SU-DHL-6 (cell line): ENCODE measurements around the gene ECHS1.
"Not testable (repeated sequence)": the region's sequence is repeated elsewhere in the genome, so short reads cannot be mapped to it uniquely, and the experiment has no call there.

Source experiments
- H2AFZ ChIP-seq: fragments of 200-600 bp; sonication (generic); 2 replicates; pipeline ENCODE4 v1.6.1; 2014; ENCODE audit warnings: low read depth, mild to moderate bottlenecking, moderate library complexity, mixed read lengths, antibody characterized with exemption, low read length; ENCODE audit not compliant: severe bottlenecking
- H3F3A ChIP-seq: fragments of 200-600 bp; shearing (Covaris generic); 2 replicates; pipeline ENCODE4 v1.6.0; 2016; ENCODE audit warnings: antibody characterized with exemption, mild to moderate bottlenecking; ENCODE audit not compliant: insufficient read depth
- H3K27ac ChIP-seq: fragments of 200-600 bp; sonication (generic); 2 replicates; pipeline ENCODE4 v1.5.1; 2016; ENCODE audit warnings: low read depth, mild to moderate bottlenecking, low read length, moderate library complexity, mixed read lengths
- H3K27me3 ChIP-seq: fragments of 200-600 bp; sonication (generic), shearing (Covaris generic); 2 replicates; pipeline ENCODE4 v1.6.0; 2014; ENCODE audit warnings: mild to moderate bottlenecking, low read length
- H3K36me3 ChIP-seq: fragments of 200-600 bp; sonication (generic); 2 replicates; pipeline ENCODE4 v1.6.1; 2014; ENCODE audit warnings: mild to moderate bottlenecking, low read length, mixed read lengths
- H3K4me2 ChIP-seq: fragments of 300-600, 200-600 bp; shearing (Covaris generic), sonication (generic); 2 replicates; pipeline ENCODE4 v1.6.0; 2014; ENCODE audit warnings: low read length, low read depth, mild to moderate bottlenecking; ENCODE audit not compliant: poor library complexity, severe bottlenecking
- H3K4me3 ChIP-seq: fragments of 200-600 bp; sonication (generic); 2 replicates; pipeline ENCODE4 v1.5.1; 2014; ENCODE audit warnings: antibody characterized with exemption, low read length, mild to moderate bottlenecking, mixed read lengths; ENCODE audit not compliant: insufficient read depth, poor library complexity, severe bottlenecking
- H3K79me2 ChIP-seq: fragments of 200-600 bp; sonication (generic); 2 replicates; pipeline ENCODE4 v1.6.1; 2014; ENCODE audit warnings: mild to moderate bottlenecking, low read length, moderate library complexity; ENCODE audit not compliant: insufficient read depth
- H3K9ac ChIP-seq: fragments of 200-600 bp; sonication (generic); 2 replicates; pipeline ENCODE4 v1.7.0; 2014; ENCODE audit warnings: mild to moderate bottlenecking, low read length
- H3K9me2 ChIP-seq: fragments of 200-600 bp; sonication (generic); replicated peaks from 2 replicates; pipeline ENCODE4 v1.6.1; 2014; ENCODE audit warnings: low read length; ENCODE audit not compliant: insufficient read depth
- H3K9me3 ChIP-seq: fragments of 200-600 bp; sonication (generic); 2 replicates; pipeline ENCODE4 v1.6.1; 2014; ENCODE audit warnings: low read length, mixed read lengths; ENCODE audit not compliant: insufficient read depth
- H4K20me1 ChIP-seq: fragments of 200-600 bp; sonication (generic); 2 replicates; pipeline ENCODE4 v1.6.1; 2014; ENCODE audit warnings: low read depth, mild to moderate bottlenecking, antibody characterized with exemption, low read length, moderate library complexity, mixed read lengths
- EZH2phosphoT487 ChIP-seq: fragments of 200-600 bp; sonication (generic), shearing (Covaris generic); conservative IDR thresholded peaks from 2 replicates; pipeline ENCODE4 v1.6.1; 2018; ENCODE audit warnings: mild to moderate bottlenecking, antibody characterized with exemption, low read length, moderate library complexity, mixed read lengths
- TF ChIP-seq, protein P1 (sequence below): fragments of 200-600 bp; sonication (generic); IDR thresholded peaks from one replicate; pipeline ENCODE4 v1.5.1; 2017; ENCODE audit warnings: antibody characterized with exemption, mild to moderate bottlenecking, low read length, moderate library complexity; ENCODE audit not compliant: insufficient read depth, poor library complexity, severe bottlenecking

The ECHS1 gene

DNA sequence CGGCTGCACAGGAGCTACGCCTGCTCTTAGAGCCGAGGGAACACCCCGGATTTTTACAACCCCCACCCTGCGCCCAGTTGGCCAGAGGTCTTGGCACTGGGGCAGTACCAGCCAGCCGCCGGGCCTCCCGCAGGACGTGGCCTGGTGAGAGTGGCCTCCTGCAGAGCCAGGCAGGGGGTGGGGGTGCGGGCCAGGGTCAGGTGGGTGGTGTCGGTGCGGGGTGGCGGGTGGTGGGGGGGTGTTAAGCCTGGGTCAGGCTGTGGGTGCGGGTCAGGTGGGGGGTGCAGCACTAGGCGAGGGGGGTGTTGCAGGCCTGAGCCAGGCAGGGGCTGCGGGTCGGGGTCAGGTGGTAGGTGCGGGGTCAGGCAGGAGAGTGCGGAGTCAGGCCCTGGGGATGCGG, 647 bp downstream of the ECHS1 start:
- Histone ChIP-seq H3K79me2 (no peaks in the 10 kb centered on the region), H3K27me3 (no peaks in the 10 kb centered on the region), H3K27ac (no peak overlapping the region), H3F3A (peaks cover 5% of the 10 kb centered on the region), H3K9ac (no peak overlapping the region), H3K9me3 (no peaks in the 10 kb centered on the region), H3K9me2 (no peaks in the 10 kb centered on the region), H4K20me1 (no peaks in the 10 kb centered on the region), H3K4me3 (no peak overlapping the region), H3K36me3 (no peaks in the 10 kb centered on the region), H3K4me2 (peak overlapping the region; percentile 7), H2AFZ (no peak overlapping the region)
- TF ChIP-seq EZH2phosphoT487, result no peak
- TF ChIP-seq, protein P1, sequence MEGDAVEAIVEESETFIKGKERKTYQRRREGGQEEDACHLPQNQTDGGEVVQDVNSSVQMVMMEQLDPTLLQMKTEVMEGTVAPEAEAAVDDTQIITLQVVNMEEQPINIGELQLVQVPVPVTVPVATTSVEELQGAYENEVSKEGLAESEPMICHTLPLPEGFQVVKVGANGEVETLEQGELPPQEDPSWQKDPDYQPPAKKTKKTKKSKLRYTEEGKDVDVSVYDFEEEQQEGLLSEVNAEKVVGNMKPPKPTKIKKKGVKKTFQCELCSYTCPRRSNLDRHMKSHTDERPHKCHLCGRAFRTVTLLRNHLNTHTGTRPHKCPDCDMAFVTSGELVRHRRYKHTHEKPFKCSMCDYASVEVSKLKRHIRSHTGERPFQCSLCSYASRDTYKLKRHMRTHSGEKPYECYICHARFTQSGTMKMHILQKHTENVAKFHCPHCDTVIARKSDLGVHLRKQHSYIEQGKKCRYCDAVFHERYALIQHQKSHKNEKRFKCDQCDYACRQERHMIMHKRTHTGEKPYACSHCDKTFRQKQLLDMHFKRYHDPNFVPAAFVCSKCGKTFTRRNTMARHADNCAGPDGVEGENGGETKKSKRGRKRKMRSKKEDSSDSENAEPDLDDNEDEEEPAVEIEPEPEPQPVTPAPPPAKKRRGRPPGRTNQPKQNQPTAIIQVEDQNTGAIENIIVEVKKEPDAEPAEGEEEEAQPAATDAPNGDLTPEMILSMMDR, result no peak

- Histone ChIP-seq H3K9ac (no peak overlapping the region), H3K79me2 (no peaks in the 10 kb centered on the region), H3K27me3 (no peaks in the 10 kb centered on the region), H3F3A (peaks cover 5% of the 10 kb centered on the region), H3K36me3 (no peaks in the 10 kb centered on the region), H3K9me2 (no peaks in the 10 kb centered on the region), H3K9me3 (no peaks in the 10 kb centered on the region), H3K4me2 (no peak overlapping the region), H3K4me3 (no peak overlapping the region), H3K27ac (no peak overlapping the region), H2AFZ (no peak overlapping the region), H4K20me1 (no peaks in the 10 kb centered on the region)
- TF ChIP-seq, protein P1, result no peak
- no peak for TF ChIP-seq EZH2phosphoT487
These were observed 2.9 kb downstream of the ECHS1 start for GRCh38 chr10:133370030-133370786.

- Histone ChIP-seq H2AFZ (no peak overlapping the region), H3K36me3 (no peaks in the 10 kb centered on the region), H3K9me3 (no peaks in the 10 kb centered on the region)
These were observed 5.0 kb downstream of the ECHS1 start for GRCh38 chr10:133368153-133368552.

DNA sequence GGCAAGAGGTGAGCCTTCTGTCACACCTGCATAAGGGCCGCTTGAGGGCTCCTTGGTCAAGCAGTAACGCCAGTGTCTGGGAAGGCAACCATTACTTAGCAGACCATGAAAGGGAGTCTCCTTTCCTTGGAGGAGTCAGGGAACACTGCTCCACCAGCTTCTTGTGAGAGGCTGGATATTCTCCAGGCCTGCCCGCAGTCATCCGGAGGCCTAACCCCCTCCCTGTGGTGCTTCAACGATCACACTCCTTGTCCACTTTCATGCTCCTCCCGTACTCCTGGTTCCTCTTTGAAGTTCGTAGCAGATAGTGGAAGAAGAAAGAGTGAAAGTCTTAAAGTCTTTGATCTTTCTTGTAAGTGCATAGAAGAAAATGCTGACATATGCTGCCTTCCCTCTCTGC, 5.7 kb downstream of the ECHS1 start:
- H3K27ac ChIP-seq, H3K27me3 ChIP-seq, H3F3A ChIP-seq, H4K20me1 ChIP-seq, H3K36me3 ChIP-seq, H3K9ac ChIP-seq, H3K9me2 ChIP-seq, H3K4me2 ChIP-seq, H3K9me3 ChIP-seq, H3K4me3 ChIP-seq, H2AFZ ChIP-seq, H3K79me2 ChIP-seq: not testable (repeated sequence)

More at GRCh38 chr10:133368153-133368552, 5.0 kb downstream of the ECHS1 start:
- TF ChIP-seq, protein P1, result no peak
- no peak for TF ChIP-seq EZH2phosphoT487
- H3K27ac ChIP-seq, result no peak overlapping the region
- H3K4me3 ChIP-seq, result no peak overlapping the region
- no peak overlapping the region for H3K9ac ChIP-seq
- no peak overlapping the region for H3K4me2 ChIP-seq
- H4K20me1 ChIP-seq, result no peaks in the 10 kb centered on the region
- H3K9me2 ChIP-seq, result no peaks in the 10 kb centered on the region
- H3F3A ChIP-seq, result no peaks in the 10 kb centered on the region
- no peaks in the 10 kb centered on the region for H3K79me2 ChIP-seq
- no peaks in the 10 kb centered on the region for H3K27me3 ChIP-seq
